Measurements from ENCODE around the gene TAB2. TPM values are rescaled to one million over a fixed set of nuclear protein-coding genes. Genes with fewer than 3 reads are reported as not detected.

TAB2 gene
- total and polyA plus RNA-seq, 2 of the 8 experiments (the other 6 are each of a cell fraction or from before 2014, with no cell fraction given), result 40.4 to 63.0 TPM

DNA sequence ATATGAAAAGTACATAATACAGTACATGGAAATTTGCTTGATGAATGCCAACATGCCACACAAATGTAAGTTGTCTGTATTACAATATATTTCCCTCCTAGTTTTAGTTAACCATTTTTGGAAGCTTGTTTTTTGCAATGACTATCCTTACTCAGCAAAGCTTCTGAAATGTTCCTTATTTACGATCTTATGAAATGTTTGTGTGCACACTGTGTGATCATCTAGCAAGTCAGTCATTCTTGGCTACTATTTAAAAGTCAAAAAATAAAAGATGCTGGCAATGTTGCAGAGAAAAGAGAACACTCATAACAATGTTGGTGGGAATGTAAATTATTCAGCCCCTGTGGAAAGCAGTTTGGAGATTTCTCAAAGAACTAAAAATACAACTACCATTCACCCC is 116.4 kb downstream of the TAB2 start:
- no peak overlapping the region for H4K8ac ChIP-seq (ENCODE audit: extremely low read depth, insufficient read depth, low read length)
- no peaks in the 10 kb centered on the region for H3K79me1 ChIP-seq (ENCODE audit: low read depth, low read length)
- no peak overlapping the region for H3K23ac ChIP-seq (ENCODE audit: insufficient read length)
- no peak overlapping the region for H3K4me2 ChIP-seq (ENCODE audit: insufficient read depth in 1 of 2, low read depth in 2 of 2, low read length in 2 of 2)
- H3K9ac ChIP-seq (replicated peaks in 1 of 4; ENCODE audit: extremely low read depth in 1 of 4, low read depth in 3 of 4, low read length in 3 of 4), result no peak overlapping the region
- no peaks in the 10 kb centered on the region for H3K36me3 ChIP-seq (ENCODE audit: control insufficient read depth in 2 of 4, insufficient read depth in 4 of 4, low read length in 3 of 4)
- ChIA-PET POLR2A (ENCODE audit: partially characterized antibody) (interaction anchor here (1.0 kb wide), 1 partner anchor 22 kb away, joined by 3 read pairs; no protein-coding TSS in a partner anchor), CTCF (ENCODE audit: partially characterized antibody) (interaction anchor here (0.7 to 1.6 kb wide), 9 partner anchors 9 to 577 kb away, joined by 3 to 6 read pairs (median 4); no protein-coding TSS in a partner anchor)
- no peak overlapping the region for H3K14ac ChIP-seq (ENCODE audit: insufficient read length)
- H3K4ac ChIP-seq (replicated peaks; ENCODE audit: insufficient read length, low read depth, low read length), result no peak overlapping the region
- no peak overlapping the region for H2BK5ac ChIP-seq (ENCODE audit: low read depth, low read length)
- no peak overlapping the region for H4K91ac ChIP-seq (replicated peaks; ENCODE audit: insufficient read length, low read length)
- H3K27ac ChIP-seq (ENCODE audit: low read depth, low read length), result no peak overlapping the region
- H2BK15ac ChIP-seq (ENCODE audit: low read length), result no peak overlapping the region
- DNase-seq (ENCODE audit: low read depth in 1 of 2, low spot score in 2 of 2), result no peak
- no peak overlapping the region for H2AFZ ChIP-seq (ENCODE audit: low read length)
- no peak overlapping the region for H4K5ac ChIP-seq (ENCODE audit: insufficient read length, low read depth, low read length)
- no peak overlapping the region for H2AK5ac ChIP-seq (ENCODE audit: low read depth, low read length)
- no peak overlapping the region for H2BK12ac ChIP-seq (ENCODE audit: low read depth, low read length)
- H2BK20ac ChIP-seq (ENCODE audit: low read length), result no peak overlapping the region
- no peaks in the 10 kb centered on the region for H3K79me2 ChIP-seq (ENCODE audit: control insufficient read depth in 1 of 2, insufficient read depth in 2 of 2, low read length in 2 of 2)
- H3K4me3 ChIP-seq (ENCODE audit: extremely low read depth in 1 of 4, insufficient read depth in 2 of 4, low read depth in 3 of 4, low read length in 4 of 4), result no peak overlapping the region
- H3K4me1 ChIP-seq (replicated peaks in 1 of 4; ENCODE audit: control insufficient read depth in 3 of 4, insufficient read depth in 4 of 4, low read length in 3 of 4), result 0 out of 7 replicates have a peak, but pooled peaks cover 0 to 2% (median 0%) of the 10 kb centered on the region in 4 experiments
- no peak overlapping the region for H2BK120ac ChIP-seq (replicated peaks; ENCODE audit: low read depth, low read length)
- H4K20me1 ChIP-seq (replicated peaks in 1 of 2; ENCODE audit: control insufficient read depth in 1 of 2, insufficient read depth in 2 of 2, low read length in 2 of 2), result no peaks in the 10 kb centered on the region
- no peaks in the 10 kb centered on the region for H3K23me2 ChIP-seq (ENCODE audit: low read depth, low read length)
- no peak for FAIRE-seq
- no peaks in the 10 kb centered on the region for H3K27me3 ChIP-seq (replicated peaks in 1 of 4; ENCODE audit: control insufficient read depth in 3 of 4, extremely low read depth in 1 of 4, insufficient read depth in 3 of 4, low read length in 3 of 4)
- H3K9me3 ChIP-seq (ENCODE audit: insufficient read depth in 2 of 2, low read depth in 1 of 2, low read length in 1 of 2), result no peaks in the 10 kb centered on the region
- no peak overlapping the region for H3K18ac ChIP-seq (ENCODE audit: extremely low read depth, low read length)
- no peak overlapping the region for H3K56ac ChIP-seq (replicated peaks; ENCODE audit: insufficient read length, low read depth, low read length)
- 89% methylated on average over 1 of the region's 1 CpG; no CpG with 5 or more reads in 1 of the 2 experiments for WGBS, 2 experiments (ENCODE audit: extremely low coverage in 1 of 2, insufficient coverage in 1 of 2, insufficient read length in 1 of 2, insufficient replicate concordance in 2 of 2, low coverage in 1 of 2, low lambda C conversion rate in 2 of 2, missing lambda C conversion rate in 1 of 2)
- TF ChIP-seq SP1 (IDR thresholded peaks at IDR 0.05; ENCODE audit: low read depth, low read length) (no peak), RBBP5 (IDR thresholded peaks at IDR 0.05; ENCODE audit: borderline replicate concordance, low read depth, low read length) (no peak), CHD1 (IDR thresholded peaks at IDR 0.05; ENCODE audit: low read depth, low read length) (no peak), EGR1 (IDR thresholded peaks at IDR 0.05; ENCODE audit: borderline replicate concordance, low read depth, low read length) (no peak), RNF2 (IDR thresholded peaks at IDR 0.05; ENCODE audit: borderline replicate concordance, low read depth, low read length, missing control alignments, poor library complexity, severe bottlenecking) (no peak), USF2 (IDR thresholded peaks at IDR 0.05; ENCODE audit: low read length) (no peak), CTBP2 (IDR thresholded peaks at IDR 0.05; ENCODE audit: borderline replicate concordance, insufficient read depth, insufficient read length, low read length) (no peak), BACH1 (IDR thresholded peaks at IDR 0.05; ENCODE audit: low read length) (no peak), TAF1 (IDR thresholded peaks at IDR 0.05; ENCODE audit: low read depth, low read length) (no peak), TCF12 (IDR thresholded peaks at IDR 0.05; ENCODE audit: low read depth, low read length) (no peak), PHF8 (conservative IDR thresholded peaks at IDR 0.05; ENCODE audit: low read depth, low read length) (no peak), NRF1 (IDR thresholded peaks at IDR 0.05; ENCODE audit: low read depth, low read length) (no peak)
- TF ChIP-seq, protein P1, sequence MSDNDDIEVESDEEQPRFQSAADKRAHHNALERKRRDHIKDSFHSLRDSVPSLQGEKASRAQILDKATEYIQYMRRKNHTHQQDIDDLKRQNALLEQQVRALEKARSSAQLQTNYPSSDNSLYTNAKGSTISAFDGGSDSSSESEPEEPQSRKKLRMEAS (IDR thresholded peaks at IDR 0.05), result no peak
